HG03066 (cell line): ENCODE data around the gene HSPA6.
A peak's percentile ranks its signal among the peaks of the same experiment; 100 is the strongest.
"Not testable (repeated sequence)": the region's sequence is repeated elsewhere in the genome, so short reads cannot be mapped to it uniquely, and the experiment has no call there.

Experiments
- ATAC-seq: cut with Tn5 transposase; IDR thresholded peaks from one replicate; pipeline ENCODE4 v1.9.1; 2021; ENCODE audit warnings: low read depth; ENCODE audit not compliant: unreplicated experiment

Gene HSPA6

DNA sequence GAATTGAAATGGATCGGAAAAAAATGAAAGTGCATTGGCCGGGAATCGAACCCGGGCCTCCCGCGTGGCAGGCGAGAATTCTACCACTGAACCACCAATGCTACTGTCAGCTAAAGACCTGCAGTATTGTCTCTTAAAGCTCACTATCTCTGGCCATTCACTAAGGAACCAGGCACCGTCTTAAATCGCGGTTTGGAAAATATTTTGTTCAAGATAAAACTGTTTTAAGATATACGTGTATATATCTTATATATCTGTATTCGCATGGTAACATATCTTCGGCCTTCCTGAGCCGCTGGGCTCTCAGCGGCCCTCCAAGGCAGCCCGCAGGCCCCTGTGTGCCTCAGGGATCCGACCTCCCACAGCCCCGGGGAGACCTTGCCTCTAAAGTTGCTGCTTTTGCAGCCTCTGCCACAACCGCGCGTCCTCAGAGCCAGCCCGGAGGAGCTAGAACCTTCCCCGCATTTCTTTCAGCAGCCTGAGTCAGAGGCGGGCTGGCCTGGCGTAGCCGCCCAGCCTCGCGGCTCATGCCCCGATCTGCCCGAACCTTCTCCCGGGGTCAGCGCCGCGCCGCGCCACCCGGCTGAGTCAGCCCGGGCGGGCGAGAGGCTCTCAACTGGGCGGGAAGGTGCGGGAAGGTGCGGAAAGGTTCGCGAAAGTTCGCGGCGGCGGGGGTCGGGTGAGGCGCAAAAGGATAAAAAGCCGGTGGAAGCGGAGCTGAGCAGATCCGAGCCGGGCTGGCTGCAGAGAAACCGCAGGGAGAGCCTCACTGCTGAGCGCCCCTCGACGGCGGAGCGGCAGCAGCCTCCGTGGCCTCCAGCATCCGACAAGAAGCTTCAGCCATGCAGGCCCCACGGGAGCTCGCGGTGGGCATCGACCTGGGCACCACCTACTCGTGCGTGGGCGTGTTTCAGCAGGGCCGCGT, at the start of gene HSPA6:
Gene HSPA6 (plus strand): TSS at position 724 of the 925 bp plus-strand sequence. CDS start 119 bp downstream, at position 843.
- peak; percentile 48 for ATAC-seq

DNA sequence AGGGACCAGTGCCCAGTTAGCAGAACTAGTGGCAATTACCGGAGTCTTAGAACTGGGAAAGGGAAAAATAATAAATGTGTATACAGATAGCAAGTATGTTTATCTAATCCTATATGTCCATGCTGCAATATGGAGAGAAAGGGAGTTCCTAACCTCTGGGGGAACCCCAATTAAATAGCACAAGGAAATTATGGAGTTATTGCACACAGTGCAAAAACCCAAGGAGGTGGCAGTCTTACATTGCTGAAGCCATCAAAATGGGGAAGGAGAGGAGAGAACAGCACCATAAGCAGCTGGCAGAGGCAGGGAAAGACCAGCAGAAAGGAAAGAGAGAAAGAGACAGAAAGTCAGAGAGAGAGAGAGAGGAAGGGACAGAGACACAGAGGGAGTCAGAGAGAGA, 46.6 kb upstream of the HSPA6 start:
- not testable (repeated sequence) for ATAC-seq

DNA sequence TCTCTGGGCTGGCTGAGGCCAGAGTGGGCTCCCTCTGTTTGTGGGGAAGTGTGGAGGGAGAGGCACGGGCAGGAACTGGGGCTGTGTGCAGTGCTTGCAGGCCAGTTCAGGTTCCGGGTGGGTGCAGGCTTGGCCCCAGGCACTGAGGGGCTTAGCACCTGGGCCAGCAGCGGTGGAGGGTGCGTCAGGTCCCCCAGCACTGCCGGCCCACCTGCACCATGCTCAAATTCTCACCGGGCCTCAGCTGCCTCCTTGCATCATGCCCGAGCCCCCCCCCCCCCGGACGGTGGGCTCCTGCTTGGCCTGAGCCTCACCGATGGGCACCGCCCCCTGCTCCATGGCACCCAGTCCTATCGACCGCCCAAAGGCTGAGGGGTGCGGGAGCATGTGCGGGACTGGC, 45.4 kb upstream of the HSPA6 start:
- ATAC-seq: no peak

DNA sequence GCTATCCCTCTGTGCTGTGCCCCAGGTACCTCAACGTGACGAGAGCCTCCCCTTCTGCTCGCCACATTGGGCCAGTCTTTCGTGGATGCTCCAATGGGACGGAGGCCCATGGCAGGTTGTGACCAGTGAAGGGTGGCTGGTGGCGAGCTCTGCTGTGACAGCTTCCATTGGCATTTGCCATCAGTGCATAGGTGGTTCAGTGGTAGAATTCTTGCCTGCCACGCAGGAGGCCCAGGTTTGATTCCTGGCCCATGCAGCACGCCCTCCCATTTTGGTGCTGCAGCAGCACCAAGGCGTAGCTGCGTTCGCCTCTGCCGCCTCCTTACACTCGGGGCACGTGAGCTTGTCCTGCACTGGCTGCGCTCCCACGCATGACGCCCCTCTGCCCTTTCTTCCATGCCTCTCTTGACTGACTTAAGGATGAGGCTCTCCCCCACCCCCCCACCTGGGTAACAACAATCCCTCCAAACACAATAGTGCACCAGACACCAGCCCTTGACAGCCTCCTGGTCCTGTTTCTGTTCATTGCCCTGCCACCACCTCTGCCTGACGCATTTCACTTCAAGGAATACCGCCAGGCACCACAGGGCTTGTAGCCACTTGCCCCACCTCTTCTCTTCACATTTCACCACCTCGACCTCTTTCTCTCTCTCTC, 43.8 kb upstream of the HSPA6 start:
- no peak for ATAC-seq

DNA sequence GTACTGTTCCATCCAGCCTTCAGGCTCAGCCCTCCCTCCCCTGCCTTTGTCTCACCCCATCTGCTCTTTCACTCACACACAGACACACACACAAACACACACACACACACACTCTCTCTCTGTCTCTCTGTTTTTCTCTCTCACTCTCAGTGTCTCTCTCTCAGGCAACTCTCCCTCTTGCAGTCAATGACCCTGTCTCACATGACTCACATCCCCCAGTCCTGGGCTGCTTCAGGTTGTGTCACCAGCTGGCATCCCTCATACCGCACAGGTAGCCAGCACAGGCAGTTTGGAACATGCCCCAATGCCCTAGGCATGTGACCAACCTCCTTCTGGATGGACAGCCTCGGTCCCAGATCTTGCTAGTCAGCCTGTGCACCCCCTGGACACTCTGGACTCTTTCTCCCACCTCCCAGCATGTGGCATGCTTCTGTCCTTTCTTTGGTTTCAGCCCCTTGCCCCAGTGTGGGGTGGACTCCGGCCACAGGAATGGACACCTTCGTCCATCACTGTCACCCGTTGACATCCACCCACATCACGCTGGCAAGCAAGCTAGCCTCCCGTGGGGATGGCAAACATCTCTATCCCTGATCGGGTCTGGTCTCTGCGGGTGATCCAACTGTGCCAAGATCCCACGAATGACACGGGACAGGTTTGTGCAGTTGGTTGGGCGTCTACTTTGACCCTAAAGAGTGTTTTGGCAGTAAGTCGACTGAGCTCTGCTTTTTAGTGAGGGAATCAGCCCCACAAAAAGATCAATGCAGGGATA, 42.5 kb upstream of the HSPA6 start:
- ATAC-seq: no peak

DNA sequence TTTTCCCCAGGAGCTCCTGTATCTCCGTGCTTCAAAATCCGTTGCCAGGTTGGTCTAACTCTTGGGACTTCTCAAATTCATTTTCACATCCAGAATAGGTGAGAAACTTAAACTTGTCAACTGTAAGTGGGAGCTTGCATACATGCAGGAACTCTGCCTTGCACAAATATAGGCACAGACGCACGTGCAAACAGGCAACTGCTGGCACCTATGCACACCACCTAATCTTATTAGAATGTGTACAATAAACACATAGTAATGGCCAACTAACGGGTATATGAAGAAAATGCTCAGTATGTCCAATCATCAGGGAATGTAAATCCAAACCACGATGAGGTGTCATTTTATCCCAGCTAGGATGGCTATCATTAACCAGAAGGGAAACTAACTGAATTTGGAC, 41.7 kb upstream of the HSPA6 start:
- ATAC-seq: no peak

DNA sequence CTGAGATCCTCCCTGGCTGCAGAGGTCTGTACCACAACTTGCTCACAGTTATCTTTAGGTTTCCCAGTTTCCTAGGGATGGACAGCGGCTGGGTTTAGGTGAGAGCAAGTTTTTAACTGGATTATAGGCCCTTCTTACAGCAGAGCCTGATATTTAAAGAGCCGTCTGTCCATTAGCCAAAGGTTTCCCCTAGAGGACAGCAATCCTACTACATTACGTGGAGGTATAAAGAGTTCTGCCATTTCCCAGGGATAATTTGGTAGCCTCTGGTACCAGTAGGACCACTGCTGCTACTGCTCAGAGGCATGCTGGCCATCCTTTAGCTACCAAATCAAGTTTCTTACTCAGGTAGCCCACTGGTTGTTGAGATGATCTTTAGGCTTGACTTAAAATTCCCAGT, 41.0 kb upstream of the HSPA6 start:
- ATAC-seq: no peak

DNA sequence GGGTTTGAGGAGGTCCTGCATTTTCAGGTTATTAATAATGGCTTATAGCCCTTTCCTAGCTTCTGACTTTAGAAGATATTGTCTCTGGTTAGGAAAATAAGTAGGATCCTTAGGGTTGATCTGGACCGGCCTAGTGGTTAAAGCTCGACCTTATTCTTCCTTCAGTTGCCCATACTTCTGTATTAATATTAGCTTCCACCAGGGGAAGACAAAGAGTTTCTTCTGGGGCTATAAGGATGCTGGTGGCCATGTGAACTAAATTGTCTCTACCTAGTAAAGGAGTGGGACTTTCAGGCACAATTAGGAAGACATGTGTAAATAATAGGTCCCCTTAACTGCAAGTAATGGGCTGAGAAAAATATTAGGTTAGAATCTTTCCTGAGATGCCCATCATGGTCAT, 39.7 kb upstream of the HSPA6 start:
- ATAC-seq: no peak

DNA sequence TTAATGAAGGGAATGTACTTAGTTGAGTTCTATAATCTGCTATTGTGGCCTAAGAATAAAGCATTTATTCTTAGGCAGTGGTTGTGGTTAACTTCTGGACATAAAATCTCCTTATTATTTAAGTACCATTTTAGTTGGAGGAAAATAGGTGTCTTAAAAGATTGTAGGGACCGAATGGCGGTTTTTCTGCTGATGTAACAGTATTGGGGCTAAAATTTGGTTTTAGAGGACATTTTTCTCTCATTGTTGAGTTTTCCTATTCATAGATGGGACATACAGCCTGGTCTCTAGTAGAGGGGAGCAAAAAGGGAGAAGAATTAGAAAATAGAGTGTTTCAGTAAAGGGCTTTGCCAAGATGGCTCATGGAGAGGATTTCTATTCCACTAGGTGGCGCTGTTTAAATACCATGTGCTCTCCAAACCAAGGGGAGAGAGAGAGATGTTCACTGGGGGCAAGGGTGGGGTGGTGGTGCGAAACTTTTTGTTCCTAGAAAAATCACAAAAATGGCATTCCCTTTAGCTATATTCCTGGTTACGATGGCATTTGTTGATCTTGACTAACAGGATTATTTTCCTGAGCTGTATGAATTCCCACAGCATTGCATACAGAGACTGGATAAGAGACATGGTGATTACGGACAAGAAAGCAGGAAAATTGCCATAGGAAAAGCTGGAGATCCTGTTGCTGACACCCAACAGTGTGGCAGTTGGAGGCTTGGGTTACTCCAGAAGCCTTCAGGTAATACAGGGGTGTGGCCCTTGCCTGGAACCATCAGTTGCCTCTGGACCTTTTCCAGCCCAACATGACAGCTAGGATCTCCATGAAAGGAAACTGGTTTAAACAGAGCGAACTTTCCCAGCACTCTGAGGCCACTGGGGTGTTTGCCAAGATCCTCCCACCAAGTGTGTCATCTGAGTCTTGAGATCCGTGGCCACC, 37.3 kb upstream of the HSPA6 start:
- ATAC-seq: no peak

DNA sequence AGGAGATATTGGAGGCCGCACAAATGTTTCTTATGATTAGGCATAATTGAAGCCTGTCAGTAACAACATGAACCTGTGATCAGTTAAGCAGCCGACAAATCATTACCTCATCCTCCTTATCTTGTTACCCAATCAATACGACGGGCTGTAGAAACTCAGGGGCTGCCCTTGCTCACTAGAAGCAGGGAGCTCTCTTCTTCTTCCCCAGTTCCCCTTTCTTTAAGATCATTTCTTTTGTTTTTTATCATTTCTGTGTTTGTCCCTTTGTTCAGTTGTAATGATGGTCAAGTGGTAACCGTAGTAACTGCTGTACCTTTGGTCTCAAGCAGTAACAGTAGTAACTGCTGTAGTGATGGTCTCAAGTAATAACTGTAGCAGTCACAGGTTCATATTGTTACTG, 32.9 kb upstream of the HSPA6 start:
- no peak for ATAC-seq

DNA sequence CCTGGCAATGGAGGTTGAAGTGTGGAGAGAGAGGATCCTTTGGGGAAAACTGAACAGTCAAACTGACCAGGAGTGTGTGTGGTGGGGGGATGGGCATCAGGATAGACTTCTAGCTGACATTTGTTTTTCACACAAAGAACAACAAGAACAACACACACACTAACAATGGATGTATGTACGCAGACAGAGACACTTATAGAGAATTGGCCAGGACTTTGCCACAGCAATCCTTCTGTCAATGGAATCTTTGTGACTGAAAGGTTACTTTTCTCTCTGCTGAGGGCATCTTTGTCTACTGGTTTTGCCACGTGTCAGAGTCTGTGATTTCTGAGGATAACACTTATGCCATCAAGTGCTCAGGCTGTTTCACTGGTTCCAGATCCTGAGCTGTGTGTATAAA, 31.5 kb upstream of the HSPA6 start:
- no peak for ATAC-seq

DNA sequence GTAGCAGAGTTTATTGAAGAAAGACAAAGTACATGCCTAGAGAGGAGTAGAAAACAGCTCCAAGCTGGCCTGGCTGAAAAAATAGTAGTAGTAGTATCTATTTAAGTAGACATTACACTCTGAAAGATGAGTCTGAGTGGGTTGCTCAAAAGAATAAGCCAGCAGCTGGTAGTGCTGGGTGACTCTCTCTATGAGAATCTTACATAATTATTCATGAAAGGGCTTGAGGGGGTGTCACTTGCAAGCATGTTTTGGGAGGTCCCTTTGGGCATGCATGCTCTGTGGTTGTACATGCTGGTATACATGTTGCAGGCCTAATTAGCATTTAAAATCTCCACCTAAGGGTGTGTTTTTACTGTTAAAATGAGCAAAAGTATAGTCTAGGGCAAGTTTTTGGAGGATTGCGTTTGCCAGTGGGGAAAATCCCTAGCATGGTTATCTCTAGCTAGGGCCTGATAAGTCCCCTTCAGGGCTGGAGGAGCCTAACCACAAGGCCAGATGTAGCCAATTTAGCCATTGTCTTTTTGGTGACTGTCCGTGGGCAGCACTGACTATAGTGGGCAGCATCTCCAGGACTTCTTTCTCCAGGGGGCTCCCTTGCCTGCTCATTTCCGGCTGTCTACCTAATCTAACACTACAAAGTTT, 30.1 kb upstream of the HSPA6 start:
- no peak for ATAC-seq

DNA sequence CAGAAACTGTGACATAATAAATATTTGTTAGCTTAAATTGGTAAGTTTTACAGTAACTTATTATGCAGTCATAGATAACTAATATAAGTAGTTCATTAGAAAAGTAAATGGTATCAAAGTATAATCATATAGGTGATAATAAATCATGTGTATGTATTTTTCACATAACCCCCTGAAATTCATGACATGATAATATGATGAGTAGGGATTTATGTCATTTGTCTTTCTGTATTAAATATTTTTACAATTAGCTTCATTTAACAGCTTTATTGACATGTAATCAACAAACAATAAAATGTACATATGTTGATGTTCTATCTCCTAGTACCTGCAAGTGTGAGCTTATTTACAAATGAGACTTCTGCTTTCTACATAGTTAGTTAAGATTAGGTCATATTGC, 28.9 kb upstream of the HSPA6 start:
- no peak for ATAC-seq

DNA sequence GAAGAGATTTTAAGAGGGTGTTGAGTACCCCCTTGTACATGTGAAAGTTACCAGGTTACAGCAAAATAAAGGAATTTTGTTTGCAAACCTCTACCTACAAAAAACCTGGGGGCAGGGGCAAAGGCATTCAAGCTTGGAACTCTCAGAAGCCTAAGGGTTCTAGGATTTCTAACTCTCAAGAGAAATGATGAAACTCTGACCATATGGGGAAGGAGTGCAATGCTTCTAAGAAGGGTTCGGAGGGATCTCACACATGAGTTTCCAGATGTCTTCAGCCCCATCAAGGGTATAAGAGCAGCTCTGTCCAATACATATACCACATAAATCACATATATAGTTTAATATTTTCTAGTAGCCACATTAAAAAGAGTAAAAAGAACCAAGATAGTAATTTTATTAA, 26.4 kb upstream of the HSPA6 start:
- no peak for ATAC-seq

DNA sequence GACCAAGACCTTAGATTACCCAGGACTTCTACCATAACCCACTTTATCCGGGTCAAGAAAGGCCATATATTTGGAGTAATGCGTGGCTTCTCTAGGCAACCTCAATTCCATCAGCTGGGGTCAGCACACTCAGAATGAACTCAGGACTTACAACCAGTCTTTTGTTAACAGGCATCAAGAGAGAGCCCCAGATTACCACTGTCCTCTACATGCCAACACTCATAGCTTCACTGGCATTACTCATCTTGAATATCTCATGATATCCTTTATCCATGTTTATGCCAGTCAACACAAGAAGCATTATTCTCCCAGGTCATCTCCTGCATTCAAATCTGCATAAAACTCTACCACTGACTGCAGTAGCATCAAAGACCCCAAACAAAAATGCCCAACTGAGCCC, 25.7 kb upstream of the HSPA6 start:
- ATAC-seq: no peak

DNA sequence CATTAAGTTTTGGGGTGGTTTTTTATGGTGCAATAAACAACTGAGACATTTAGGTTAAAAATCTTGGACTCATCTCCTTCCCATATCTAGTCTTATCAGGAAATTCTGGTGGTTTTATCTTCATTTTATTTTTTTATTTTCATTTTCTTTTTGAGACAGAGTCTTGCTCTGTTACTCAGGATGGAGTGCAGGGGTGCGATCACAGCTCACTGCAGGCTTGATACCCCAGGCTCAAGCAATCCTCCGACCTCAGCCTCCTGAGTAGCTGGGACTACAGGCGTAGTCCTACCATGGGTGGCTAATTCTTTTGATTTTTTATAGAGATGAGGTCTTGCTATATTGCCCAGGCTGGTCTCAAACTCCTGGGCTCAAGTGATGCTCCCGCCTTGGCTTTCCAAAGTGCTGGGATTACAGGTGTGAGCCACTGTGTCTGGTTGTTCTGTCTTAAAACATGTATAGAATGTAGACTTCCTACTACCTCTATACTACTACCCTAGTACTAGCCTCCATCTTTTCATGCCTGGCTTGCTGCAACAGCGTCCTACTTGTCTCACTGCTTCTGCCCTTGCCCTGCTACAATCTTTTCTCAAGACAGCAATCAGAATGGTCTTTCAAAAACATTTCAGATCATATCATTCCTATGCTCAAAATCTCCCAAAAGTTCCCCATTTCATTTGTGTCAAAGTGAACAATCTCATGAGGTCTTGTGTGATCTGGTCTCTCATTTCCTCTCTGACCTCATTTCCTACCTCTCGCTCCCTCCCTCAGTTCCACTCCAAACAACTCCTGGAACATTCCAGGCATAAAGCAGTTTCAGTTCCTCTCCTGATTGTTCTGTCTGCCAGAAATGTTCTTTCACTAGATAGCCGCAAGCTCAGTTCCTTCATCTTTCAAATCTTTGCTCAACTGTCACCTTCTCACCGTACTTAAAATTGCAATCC, 25.0 kb upstream of the HSPA6 start:
- ATAC-seq: no peak

DNA sequence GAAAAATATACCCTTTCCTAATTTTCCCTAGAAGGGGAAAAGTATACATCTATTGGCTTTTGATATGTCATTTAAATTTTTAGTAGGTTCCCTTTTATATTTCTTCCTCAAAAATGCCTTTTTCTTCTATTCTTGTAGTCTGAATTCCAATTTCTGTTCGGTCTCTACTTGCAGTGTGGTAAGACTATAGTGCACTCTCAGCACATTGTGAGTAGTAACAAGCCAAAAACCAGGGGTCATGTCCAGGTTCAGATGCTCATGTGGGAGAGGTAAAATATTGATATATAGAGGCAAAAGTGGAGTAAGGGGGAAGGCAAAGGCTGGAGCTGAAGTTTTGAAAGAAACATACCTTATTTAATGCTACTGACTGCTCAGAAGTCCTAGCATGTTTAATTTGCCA, 23.1 kb upstream of the HSPA6 start:
- ATAC-seq: no peak

DNA sequence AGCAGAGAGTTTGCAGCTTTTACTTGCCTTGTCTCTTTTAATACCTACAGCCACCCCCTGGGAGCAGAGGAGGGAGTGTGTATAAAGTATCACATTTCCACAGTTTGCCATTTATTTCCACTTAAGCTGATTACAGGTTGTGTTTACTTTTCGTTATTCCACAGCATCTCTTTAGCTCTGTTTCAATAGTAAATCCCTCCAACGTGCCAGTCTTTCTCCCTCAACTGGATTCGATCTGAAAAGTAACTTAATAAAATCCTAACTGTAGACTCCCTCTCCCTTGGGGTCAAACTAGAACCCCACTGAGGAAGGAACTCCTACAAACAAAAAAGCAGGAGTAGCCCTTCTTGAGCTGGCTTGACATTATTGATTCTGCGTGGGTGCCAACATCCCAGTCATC, 22.2 kb upstream of the HSPA6 start:
- no peak for ATAC-seq
